NCI-H2227 treated with DMSO at 0.1 percent for 48 hours (cell line): ENCODE results near the gene FGF12.
"Not testable (repeated sequence)": the region's sequence is repeated elsewhere in the genome, so short reads cannot be mapped to it uniquely, and the experiment has no call there.

Experiments
- DNase-seq: peaks from one replicate; lab custom pipeline; 2025; lab: John Stamatoyannopoulos, UW

FGF12 gene

GRCh38 chr3:192727032-192727847 lies at the start of gene FGF12:
TSS of gene FGF12 (minus strand) at chr3:192727541.
- DNase-seq: peak; percentile 81

GRCh38 chr3:192774341-192774740 lies 47.0 kb upstream of the FGF12 start:
- DNase-seq: not testable (repeated sequence)

- DNase-seq: peak; percentile 21
Measured at GRCh38 chr3:192772240-192772894, 45.0 kb upstream of the FGF12 start.

GRCh38 chr3:192758654-192759053 lies 31.3 kb upstream of the FGF12 start:
- no peak for DNase-seq

- DNase-seq: no peak
Measured at GRCh38 chr3:192751148-192751547, 23.8 kb upstream of the FGF12 start.

GRCh38 chr3:192750201-192750600 lies 22.9 kb upstream of the FGF12 start:
- no peak for DNase-seq

- DNase-seq: no peak
Measured at GRCh38 chr3:192747746-192748145, 20.4 kb upstream of the FGF12 start.

GRCh38 chr3:192747145-192747544 lies 19.8 kb upstream of the FGF12 start:
- no peak for DNase-seq

- DNase-seq: peak; percentile 30
Measured at GRCh38 chr3:192745150-192745549, 17.8 kb upstream of the FGF12 start.

GRCh38 chr3:192744604-192745003 lies 17.3 kb upstream of the FGF12 start:
- not testable (repeated sequence) for DNase-seq

GRCh38 chr3:192737506-192737905 lies 10.2 kb upstream of the FGF12 start:
- DNase-seq: no peak

- no peak for DNase-seq
Measured at GRCh38 chr3:192731233-192731632, 3.9 kb upstream of the FGF12 start.

- no peak for DNase-seq
Measured at GRCh38 chr3:192726385-192726784, 956 bp downstream of the FGF12 start.

- no peak for DNase-seq
Measured at GRCh38 chr3:192719964-192720363, 7.4 kb downstream of the FGF12 start.

- no peak for DNase-seq
Measured at GRCh38 chr3:192718156-192718555, 9.2 kb downstream of the FGF12 start.

GRCh38 chr3:192715126-192715525 lies 12.2 kb downstream of the FGF12 start:
- DNase-seq: no peak

GRCh38 chr3:192711126-192711525 lies 16.2 kb downstream of the FGF12 start:
- DNase-seq: not testable (repeated sequence)

- DNase-seq: no peak
Measured at GRCh38 chr3:192710366-192710765, 17.0 kb downstream of the FGF12 start.

GRCh38 chr3:192706272-192706671 lies 21.1 kb downstream of the FGF12 start:
- no peak for DNase-seq

- no peak for DNase-seq
Measured at GRCh38 chr3:192700885-192701284, 26.5 kb downstream of the FGF12 start.

GRCh38 chr3:192696943-192697587 lies 30.3 kb downstream of the FGF12 start:
- no peak for DNase-seq

GRCh38 chr3:192687488-192688152 lies 39.7 kb downstream of the FGF12 start:
- DNase-seq: no peak
